ENCODE results near the gene IGFL4. TPM values are rescaled to one million over a fixed set of nuclear protein-coding genes. Genes with fewer than 3 reads are reported as not detected.

IGFL4 gene
- total and polyA plus RNA-seq, 3 donors from 2014 or later, result 0.37 to 0.79 (median 0.56) TPM

DNA sequence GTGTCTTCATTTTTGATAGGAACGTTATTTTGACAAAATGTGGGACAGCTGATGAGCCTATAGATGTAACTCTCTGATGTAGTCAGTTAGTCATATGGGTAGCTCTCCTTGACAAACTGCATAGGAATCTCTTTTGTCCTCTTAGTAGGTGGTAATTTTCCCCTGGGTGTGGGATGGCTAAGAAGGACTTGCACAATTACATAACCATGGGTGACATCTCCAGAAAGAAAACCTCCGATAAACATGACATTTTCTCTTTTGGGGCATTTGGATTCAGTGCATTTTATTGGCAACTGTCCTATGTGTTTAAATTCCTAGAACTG, 41.9 kb upstream of the IGFL4 start:
- TF ChIP-seq POLR2A (IDR thresholded peaks at IDR 0.05), result no peak
- TF ChIP-seq, protein P1, sequence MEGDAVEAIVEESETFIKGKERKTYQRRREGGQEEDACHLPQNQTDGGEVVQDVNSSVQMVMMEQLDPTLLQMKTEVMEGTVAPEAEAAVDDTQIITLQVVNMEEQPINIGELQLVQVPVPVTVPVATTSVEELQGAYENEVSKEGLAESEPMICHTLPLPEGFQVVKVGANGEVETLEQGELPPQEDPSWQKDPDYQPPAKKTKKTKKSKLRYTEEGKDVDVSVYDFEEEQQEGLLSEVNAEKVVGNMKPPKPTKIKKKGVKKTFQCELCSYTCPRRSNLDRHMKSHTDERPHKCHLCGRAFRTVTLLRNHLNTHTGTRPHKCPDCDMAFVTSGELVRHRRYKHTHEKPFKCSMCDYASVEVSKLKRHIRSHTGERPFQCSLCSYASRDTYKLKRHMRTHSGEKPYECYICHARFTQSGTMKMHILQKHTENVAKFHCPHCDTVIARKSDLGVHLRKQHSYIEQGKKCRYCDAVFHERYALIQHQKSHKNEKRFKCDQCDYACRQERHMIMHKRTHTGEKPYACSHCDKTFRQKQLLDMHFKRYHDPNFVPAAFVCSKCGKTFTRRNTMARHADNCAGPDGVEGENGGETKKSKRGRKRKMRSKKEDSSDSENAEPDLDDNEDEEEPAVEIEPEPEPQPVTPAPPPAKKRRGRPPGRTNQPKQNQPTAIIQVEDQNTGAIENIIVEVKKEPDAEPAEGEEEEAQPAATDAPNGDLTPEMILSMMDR (IDR thresholded peaks at IDR 0.05), result no peak
- no peak for DNase-seq
- no peaks in the 10 kb centered on the region for H3K9me3 ChIP-seq
- no peak overlapping the region for H3K27ac ChIP-seq
- no peaks in the 10 kb centered on the region for H3K27me3 ChIP-seq
- H3K4me3 ChIP-seq, result no peak overlapping the region
- intact Hi-C loops (cut with DNase I; ENCODE audit: low total_unique reads), result no loop called here
- H3K4me1 ChIP-seq, result no peaks in the 10 kb centered on the region
- no peaks in the 10 kb centered on the region for H3K36me3 ChIP-seq (ENCODE audit: low read depth, missing control alignments)
- 65 to 68% methylated on average over 2 of the region's 2 CpGs for WGBS, 2 donors

GRCh38 chr19:46081928-46082727, 41.3 kb upstream of the IGFL4 start:
- Histone ChIP-seq H3K4me3 (no peak overlapping the region), H3K4me1 (no peaks in the 10 kb centered on the region), H3K27ac (no peak overlapping the region), H3K9me3 (no peaks in the 10 kb centered on the region), H3K27me3 (no peaks in the 10 kb centered on the region), H3K36me3 (ENCODE audit: low read depth, missing control alignments) (no peaks in the 10 kb centered on the region)
- intact Hi-C loops (cut with DNase I; ENCODE audit: low total_unique reads), result no loop called here
- TF ChIP-seq POLR2A (IDR thresholded peaks at IDR 0.05), result no peak
- TF ChIP-seq, protein P1 (IDR thresholded peaks at IDR 0.05), result peak; percentile 24 to 60 (median 51)
- 52 to 65% methylated on average over 4 of the region's 4 CpGs for WGBS, 2 donors
- DNase-seq, result no peak

DNA sequence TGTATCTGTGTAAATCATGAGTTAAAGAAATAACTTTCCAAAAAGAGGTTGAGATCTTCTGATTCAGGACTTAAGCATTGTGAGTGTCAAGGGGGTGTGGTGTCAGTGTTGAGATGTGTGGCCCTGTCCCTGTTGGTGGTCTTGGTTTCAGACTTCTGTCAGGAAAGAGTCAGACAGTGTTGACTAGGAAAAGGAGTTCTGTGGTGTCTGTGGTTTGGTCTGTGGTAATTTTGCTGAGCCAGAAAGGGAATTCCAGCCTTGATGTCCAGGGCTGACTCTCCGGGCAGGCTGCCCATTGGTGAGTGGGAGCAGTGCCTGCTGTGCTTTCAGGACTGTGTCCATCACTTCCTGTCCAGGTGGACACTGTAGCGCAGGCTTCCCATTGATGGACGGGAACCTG, 39.8 kb upstream of the IGFL4 start:
- H3K27me3 ChIP-seq, result no peaks in the 10 kb centered on the region
- H3K27ac ChIP-seq, result no peak overlapping the region
- no peak overlapping the region for H3K4me3 ChIP-seq
- H3K9me3 ChIP-seq, result no peaks in the 10 kb centered on the region
- 24 to 43% methylated on average over 3 of the region's 3 CpGs for WGBS, 2 donors
- H3K36me3 ChIP-seq (ENCODE audit: low read depth, missing control alignments), result no peaks in the 10 kb centered on the region
- TF ChIP-seq, protein P1 (IDR thresholded peaks at IDR 0.05), result no peak
- TF ChIP-seq POLR2A (IDR thresholded peaks at IDR 0.05), result no peak
- intact Hi-C loops (cut with DNase I; ENCODE audit: low total_unique reads), result no loop called here
- peak; percentile 46 for DNase-seq
- no peaks in the 10 kb centered on the region for H3K4me1 ChIP-seq

DNA sequence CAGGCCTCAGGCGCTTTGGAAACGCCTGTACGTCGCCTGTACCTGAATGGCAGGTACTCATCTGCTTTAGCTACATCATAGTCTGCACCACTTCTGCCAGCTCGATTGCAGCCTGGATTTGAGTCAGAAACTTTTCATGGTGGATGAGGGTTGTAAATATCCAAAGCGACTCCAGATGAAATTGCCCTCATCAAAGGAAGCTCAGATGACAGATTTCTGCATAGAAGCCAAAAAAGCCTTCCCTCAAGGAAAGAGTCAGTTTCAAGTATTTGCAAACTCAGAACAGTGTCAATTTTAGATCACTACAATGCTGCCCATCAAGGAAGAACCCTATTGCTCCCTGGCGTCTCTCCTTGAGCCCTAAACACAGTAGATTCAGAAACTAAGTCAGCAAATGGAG, 38.8 kb upstream of the IGFL4 start:
- DNase-seq, result no peak
- no peaks in the 10 kb centered on the region for H3K36me3 ChIP-seq (ENCODE audit: low read depth, missing control alignments)
- no peaks in the 10 kb centered on the region for H3K4me1 ChIP-seq
- intact Hi-C loops (cut with DNase I; ENCODE audit: low total_unique reads), result no loop called here
- H3K9me3 ChIP-seq, result no peaks in the 10 kb centered on the region
- no peak overlapping the region for H3K27ac ChIP-seq
- no peaks in the 10 kb centered on the region for H3K27me3 ChIP-seq
- H3K4me3 ChIP-seq, result peak overlapping the region; percentile 36 to 59
- 55 to 69% methylated on average over 6 to 7 of the region's 7 CpGs for WGBS, 2 donors
- no peak for TF ChIP-seq POLR2A (IDR thresholded peaks at IDR 0.05)
- TF ChIP-seq, protein P1 (IDR thresholded peaks at IDR 0.05), result no peak

All from testis (tissue), 3 donors.